NCI-H446 treated with DMSO at 0.1 percent for 48 hours (cell line): Measurements from ENCODE around the gene MAP3K2.

Source experiments
- DNase-seq: peaks from one replicate; lab custom pipeline; 2025; lab: John Stamatoyannopoulos, UW

Gene MAP3K2

GRCh38 chr2:127288274-127288673, 99.5 kb downstream of the MAP3K2 start:
- DNase-seq = no peak

GRCh38 chr2:127283275-127283674, 104.5 kb downstream of the MAP3K2 start:
- DNase-seq = no peak

- DNase-seq = no peak
These were observed 107.1 kb downstream of the MAP3K2 start for GRCh38 chr2:127280693-127281092.

GRCh38 chr2:127279781-127280180, 108.0 kb downstream of the MAP3K2 start:
- DNase-seq = no peak

GRCh38 chr2:127278959-127279358, 108.8 kb downstream of the MAP3K2 start:
- DNase-seq = no peak

GRCh38 chr2:127277028-127277427, 110.7 kb downstream of the MAP3K2 start:
- no peak for DNase-seq

- no peak for DNase-seq
These were observed 112.0 kb downstream of the MAP3K2 start for GRCh38 chr2:127275789-127276188.

GRCh38 chr2:127275356-127275755, 112.4 kb downstream of the MAP3K2 start:
- DNase-seq = no peak

GRCh38 chr2:127270663-127271062, 117.1 kb downstream of the MAP3K2 start:
- no peak for DNase-seq

- peak; percentile 3 for DNase-seq
These were observed 125.9 kb downstream of the MAP3K2 start for GRCh38 chr2:127261804-127262406.

GRCh38 chr2:127259355-127259754, 128.4 kb downstream of the MAP3K2 start:
- DNase-seq = no peak

- no peak for DNase-seq
These were observed 130.9 kb downstream of the MAP3K2 start for GRCh38 chr2:127256866-127257265.

GRCh38 chr2:127256381-127256780, 131.4 kb downstream of the MAP3K2 start:
- DNase-seq = no peak

GRCh38 chr2:127255721-127256120, 132.1 kb downstream of the MAP3K2 start:
- DNase-seq = no peak

- no peak for DNase-seq
These were observed 132.6 kb downstream of the MAP3K2 start for GRCh38 chr2:127255146-127255545.

- no peak for DNase-seq
These were observed 133.3 kb downstream of the MAP3K2 start for GRCh38 chr2:127254386-127254981.
